ENCODE measurements around the gene CHAC1.

The CHAC1 gene

DNA sequence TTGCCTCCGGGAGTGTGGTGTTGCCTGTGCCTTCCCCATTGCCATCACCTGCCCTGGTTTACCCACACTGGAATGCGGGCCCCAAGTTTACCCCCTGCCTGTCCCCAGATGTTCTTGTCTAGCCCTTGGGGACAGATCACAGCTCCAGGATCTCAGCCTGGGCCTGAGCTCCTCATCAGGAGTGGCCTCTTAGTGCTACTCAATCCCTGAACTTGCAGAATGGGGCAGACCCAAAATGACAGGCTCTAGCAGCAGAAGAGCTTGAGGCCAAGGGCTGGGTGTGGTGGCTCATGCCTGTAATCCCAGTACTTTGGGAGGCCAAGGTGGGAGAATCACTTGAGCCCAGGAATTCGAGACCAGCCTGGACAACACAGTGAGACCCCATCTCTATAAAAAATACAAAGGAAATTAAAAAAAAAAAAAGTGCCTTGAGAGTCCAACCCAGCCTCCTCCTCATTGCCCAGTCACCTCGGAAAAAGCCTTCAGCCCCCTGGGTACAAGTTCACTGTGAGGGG is 3.8 kb downstream of the CHAC1 start:
- Histone ChIP-seq H3K4me1 (ENCODE audit: insufficient read depth, low read length, poor library complexity, severe bottlenecking) (no peaks in the 10 kb centered on the region), H3F3A (ENCODE audit: low read depth) (no peaks in the 10 kb centered on the region), H3K36me3 (ENCODE audit: insufficient read depth, low read length) (no peaks in the 10 kb centered on the region), H3K9me2 (replicated peaks; ENCODE audit: low read depth, low read length) (no peaks in the 10 kb centered on the region), H3K9ac (ENCODE audit: low read depth, low read length, poor library complexity, severe bottlenecking) (no peak overlapping the region), H2AFZ (ENCODE audit: low read length) (no peak overlapping the region), H3K79me2 (ENCODE audit: insufficient read depth, low read length) (no peaks in the 10 kb centered on the region), H4K20me1 (ENCODE audit: insufficient read depth, low read length, poor library complexity, severe bottlenecking) (no peaks in the 10 kb centered on the region), H3K27me3 (ENCODE audit: insufficient read depth, low read length, poor library complexity, severe bottlenecking) (no peaks in the 10 kb centered on the region), H3K4me3 (ENCODE audit: low read length, poor library complexity, severe bottlenecking) (no peak overlapping the region), H3K4me2 (ENCODE audit: low read depth, low read length, poor library complexity, severe bottlenecking) (no peak overlapping the region), H3K9me3 (ENCODE audit: insufficient read depth, low read depth, low read length) (no peaks in the 10 kb centered on the region)
- no peak for TF ChIP-seq EZH2phosphoT487 (IDR thresholded peaks at IDR 0.05; ENCODE audit: borderline replicate concordance)
- TF ChIP-seq, protein P1, sequence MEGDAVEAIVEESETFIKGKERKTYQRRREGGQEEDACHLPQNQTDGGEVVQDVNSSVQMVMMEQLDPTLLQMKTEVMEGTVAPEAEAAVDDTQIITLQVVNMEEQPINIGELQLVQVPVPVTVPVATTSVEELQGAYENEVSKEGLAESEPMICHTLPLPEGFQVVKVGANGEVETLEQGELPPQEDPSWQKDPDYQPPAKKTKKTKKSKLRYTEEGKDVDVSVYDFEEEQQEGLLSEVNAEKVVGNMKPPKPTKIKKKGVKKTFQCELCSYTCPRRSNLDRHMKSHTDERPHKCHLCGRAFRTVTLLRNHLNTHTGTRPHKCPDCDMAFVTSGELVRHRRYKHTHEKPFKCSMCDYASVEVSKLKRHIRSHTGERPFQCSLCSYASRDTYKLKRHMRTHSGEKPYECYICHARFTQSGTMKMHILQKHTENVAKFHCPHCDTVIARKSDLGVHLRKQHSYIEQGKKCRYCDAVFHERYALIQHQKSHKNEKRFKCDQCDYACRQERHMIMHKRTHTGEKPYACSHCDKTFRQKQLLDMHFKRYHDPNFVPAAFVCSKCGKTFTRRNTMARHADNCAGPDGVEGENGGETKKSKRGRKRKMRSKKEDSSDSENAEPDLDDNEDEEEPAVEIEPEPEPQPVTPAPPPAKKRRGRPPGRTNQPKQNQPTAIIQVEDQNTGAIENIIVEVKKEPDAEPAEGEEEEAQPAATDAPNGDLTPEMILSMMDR (conservative IDR thresholded peaks at IDR 0.05; ENCODE audit: low read length): no peak

DNA sequence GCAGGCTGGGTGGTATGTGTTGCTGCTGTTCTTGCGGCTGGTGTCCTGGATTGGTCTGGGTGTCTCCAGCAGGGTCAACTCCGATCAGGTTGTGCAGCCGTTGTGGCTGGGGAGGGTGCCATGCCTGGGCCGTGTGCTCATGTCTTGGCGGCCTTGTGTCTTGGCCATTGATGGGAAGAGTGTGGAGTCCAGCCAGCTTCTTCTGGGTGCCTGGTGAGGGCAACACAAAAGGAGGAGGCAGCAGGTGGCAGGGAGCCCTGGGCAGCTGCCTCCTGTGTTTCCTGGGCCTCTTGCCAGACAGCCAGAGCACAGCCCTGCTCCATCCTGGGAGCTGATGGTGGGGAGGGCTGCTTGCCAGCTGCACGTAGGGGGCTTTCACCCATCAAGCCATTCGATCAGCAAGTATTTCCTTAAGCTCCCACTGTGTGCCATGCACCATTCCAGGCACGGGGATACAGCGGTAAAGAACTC is 4.3 kb downstream of the CHAC1 start:
- Histone ChIP-seq H3K79me2 (ENCODE audit: insufficient read depth, low read length) (no peaks in the 10 kb centered on the region), H3K4me1 (ENCODE audit: insufficient read depth, low read length, poor library complexity, severe bottlenecking) (no peaks in the 10 kb centered on the region), H3K9ac (ENCODE audit: low read depth, low read length, poor library complexity, severe bottlenecking) (no peak overlapping the region), H3K9me2 (replicated peaks; ENCODE audit: low read depth, low read length) (no peaks in the 10 kb centered on the region), H3K4me3 (ENCODE audit: low read length, poor library complexity, severe bottlenecking) (no peak overlapping the region), H3F3A (ENCODE audit: low read depth) (no peaks in the 10 kb centered on the region), H2AFZ (ENCODE audit: low read length) (no peak overlapping the region), H3K9me3 (ENCODE audit: insufficient read depth, low read depth, low read length) (no peaks in the 10 kb centered on the region), H3K36me3 (ENCODE audit: insufficient read depth, low read length) (no peaks in the 10 kb centered on the region), H3K4me2 (ENCODE audit: low read depth, low read length, poor library complexity, severe bottlenecking) (no peak overlapping the region), H4K20me1 (ENCODE audit: insufficient read depth, low read length, poor library complexity, severe bottlenecking) (no peaks in the 10 kb centered on the region), H3K27me3 (ENCODE audit: insufficient read depth, low read length, poor library complexity, severe bottlenecking) (no peaks in the 10 kb centered on the region)
- TF ChIP-seq, protein P1 (conservative IDR thresholded peaks at IDR 0.05; ENCODE audit: low read length): no peak
- TF ChIP-seq EZH2phosphoT487 (IDR thresholded peaks at IDR 0.05; ENCODE audit: borderline replicate concordance): no peak

DNA sequence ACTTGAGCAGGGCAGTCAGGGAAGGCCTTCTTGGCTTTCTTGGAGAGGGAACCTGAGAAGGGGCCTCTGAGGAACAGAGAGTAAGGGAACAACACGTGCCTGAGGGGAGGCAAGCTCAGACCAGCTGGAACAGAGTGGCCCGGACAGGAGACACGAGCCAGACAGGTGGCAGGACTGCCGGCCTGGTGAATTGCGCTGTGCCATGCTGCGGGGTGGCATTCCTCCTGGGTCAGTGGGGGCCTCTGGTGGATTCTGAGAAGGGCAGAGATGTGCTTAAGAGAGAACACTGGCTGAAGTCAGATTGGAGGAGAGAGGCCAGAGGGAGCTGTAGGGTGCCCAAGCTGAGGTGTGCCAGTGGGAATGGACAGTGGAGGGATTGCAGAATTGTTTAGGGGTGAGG is 4.9 kb downstream of the CHAC1 start:
- Histone ChIP-seq H3K27me3 (ENCODE audit: insufficient read depth, low read length, poor library complexity, severe bottlenecking) (no peaks in the 10 kb centered on the region), H2AFZ (ENCODE audit: low read length) (no peak overlapping the region), H3K4me2 (ENCODE audit: low read depth, low read length, poor library complexity, severe bottlenecking) (no peak overlapping the region), H3K9me3 (ENCODE audit: insufficient read depth, low read depth, low read length) (no peaks in the 10 kb centered on the region), H3K9me2 (replicated peaks; ENCODE audit: low read depth, low read length) (no peaks in the 10 kb centered on the region), H3K9ac (ENCODE audit: low read depth, low read length, poor library complexity, severe bottlenecking) (no peak overlapping the region), H4K20me1 (ENCODE audit: insufficient read depth, low read length, poor library complexity, severe bottlenecking) (no peaks in the 10 kb centered on the region), H3K4me1 (ENCODE audit: insufficient read depth, low read length, poor library complexity, severe bottlenecking) (no peaks in the 10 kb centered on the region), H3K79me2 (ENCODE audit: insufficient read depth, low read length) (no peaks in the 10 kb centered on the region), H3F3A (ENCODE audit: low read depth) (no peaks in the 10 kb centered on the region), H3K4me3 (ENCODE audit: low read length, poor library complexity, severe bottlenecking) (no peak overlapping the region), H3K36me3 (ENCODE audit: insufficient read depth, low read length) (no peaks in the 10 kb centered on the region)
- TF ChIP-seq, protein P1 (conservative IDR thresholded peaks at IDR 0.05; ENCODE audit: low read length): no peak
- no peak for TF ChIP-seq EZH2phosphoT487 (IDR thresholded peaks at IDR 0.05; ENCODE audit: borderline replicate concordance)
